Measurements from ENCODE around the gene TRNT1.

GRCh38 chr3:3082234-3082924 lies 44.4 kb upstream of the TRNT1 start:
- TF ChIP-seq POLR2A (IDR thresholded peaks at IDR 0.05; ENCODE audit: low read length), result no peak
- no peak for TF ChIP-seq GATA1 (IDR thresholded peaks at IDR 0.05; ENCODE audit: low read depth, low read length)
